OCI-LY1 (cell line): Measurements from ENCODE around the gene NOX5.

Experiments
- CTCF ChIP-seq: fragments of 200-600 bp; sonication (generic), shearing (Covaris generic); IDR thresholded peaks from 2 replicates; pipeline ENCODE4 v1.5.1; 2017; ENCODE audit warnings: mild to moderate bottlenecking, antibody characterized with exemption, low read length, moderate library complexity, mixed read lengths
- EZH2 ChIP-seq: fragments of 200-600 bp; sonication (generic), shearing (Covaris generic); IDR thresholded peaks from 2 replicates; pipeline ENCODE4 v1.8.0; 2017; ENCODE audit warnings: borderline replicate concordance, mixed run types, mild to moderate bottlenecking, antibody characterized with exemption, low read length, moderate library complexity, mixed read lengths

- TF ChIP-seq CTCF (no peak), EZH2 (no peak)
Observed at GRCh38 chr15:69095274-69095673, 80.8 kb downstream of the NOX5 start.
